Ovary (tissue), 3 donors: ENCODE data around the gene DVL1.

Source experiments
- POLR2A ChIP-seq: fragments of 450-650 bp; IDR thresholded peaks from one replicate; pipeline ENCODE4 v1.6.1; 2017; ENCODE audit warnings: antibody characterized with exemption, mild to moderate bottlenecking, moderate library complexity
- TF ChIP-seq, protein P1 (sequence below), 3 donors: fragments of 450-650 bp in 2 of 3; fragments of 200-600 bp in 1 of 3; IDR thresholded peaks; one replicate each; pipeline versions ENCODE4 v1.5.1 to v1.8.0; 2016 to 2022; ENCODE audit warnings: antibody characterized with exemption in 3 of 3, mild to moderate bottlenecking in 1 of 3
- donor health status: DM: no; HTN: no; CAD: no.

DNA sequence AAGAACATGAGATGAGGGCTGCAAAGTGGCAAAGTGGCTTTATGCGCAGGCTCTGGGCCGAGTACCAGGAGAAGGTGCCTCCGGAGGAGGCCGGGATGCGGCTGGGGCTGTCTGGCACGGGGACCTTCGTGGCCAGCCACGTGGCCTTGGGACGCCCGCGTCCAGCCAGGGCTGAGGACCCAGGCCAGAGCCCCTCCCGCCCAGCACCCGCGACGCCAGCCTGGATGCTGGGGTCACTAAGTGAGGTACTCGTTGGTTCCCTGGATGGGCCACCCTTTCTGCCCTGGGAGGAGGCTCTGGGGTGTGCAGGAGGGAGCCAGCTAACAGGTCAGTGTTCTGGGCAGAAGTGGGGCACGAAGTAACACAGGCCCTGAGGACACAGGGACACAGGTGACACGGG is 56.4 kb downstream of the DVL1 start:
- TF ChIP-seq, protein P1, sequence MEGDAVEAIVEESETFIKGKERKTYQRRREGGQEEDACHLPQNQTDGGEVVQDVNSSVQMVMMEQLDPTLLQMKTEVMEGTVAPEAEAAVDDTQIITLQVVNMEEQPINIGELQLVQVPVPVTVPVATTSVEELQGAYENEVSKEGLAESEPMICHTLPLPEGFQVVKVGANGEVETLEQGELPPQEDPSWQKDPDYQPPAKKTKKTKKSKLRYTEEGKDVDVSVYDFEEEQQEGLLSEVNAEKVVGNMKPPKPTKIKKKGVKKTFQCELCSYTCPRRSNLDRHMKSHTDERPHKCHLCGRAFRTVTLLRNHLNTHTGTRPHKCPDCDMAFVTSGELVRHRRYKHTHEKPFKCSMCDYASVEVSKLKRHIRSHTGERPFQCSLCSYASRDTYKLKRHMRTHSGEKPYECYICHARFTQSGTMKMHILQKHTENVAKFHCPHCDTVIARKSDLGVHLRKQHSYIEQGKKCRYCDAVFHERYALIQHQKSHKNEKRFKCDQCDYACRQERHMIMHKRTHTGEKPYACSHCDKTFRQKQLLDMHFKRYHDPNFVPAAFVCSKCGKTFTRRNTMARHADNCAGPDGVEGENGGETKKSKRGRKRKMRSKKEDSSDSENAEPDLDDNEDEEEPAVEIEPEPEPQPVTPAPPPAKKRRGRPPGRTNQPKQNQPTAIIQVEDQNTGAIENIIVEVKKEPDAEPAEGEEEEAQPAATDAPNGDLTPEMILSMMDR (IDR thresholded peaks at IDR 0.05) = no peak
- no peak for TF ChIP-seq POLR2A
